IPS DF 4.7 (cell line): ENCODE results near the gene CRYGN.

Experiments
- DNase-seq: peaks from one replicate; pipeline ENCODE4 v3.0.0-alpha.2; 2013; ENCODE audit warnings: low spot score; ENCODE audit errors: extremely low read depth

Gene CRYGN

DNA sequence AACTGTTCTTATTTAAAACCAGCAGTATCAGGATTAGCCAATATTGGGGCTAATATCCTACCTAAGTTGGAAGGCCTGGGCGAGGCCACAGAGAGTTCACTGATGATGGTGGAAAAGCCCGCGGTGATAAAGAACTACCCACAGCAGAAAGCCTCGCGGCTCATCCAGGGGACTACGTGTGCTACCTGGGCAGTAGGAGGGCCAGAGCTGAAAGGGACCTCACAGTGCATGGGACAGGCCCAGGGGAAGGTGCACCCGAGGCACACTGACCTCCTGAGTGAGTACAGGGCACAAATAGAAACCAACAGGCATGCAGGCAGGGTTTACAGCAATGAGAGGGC is 31.5 kb downstream of the CRYGN start:
- DNase-seq = no peak

DNA sequence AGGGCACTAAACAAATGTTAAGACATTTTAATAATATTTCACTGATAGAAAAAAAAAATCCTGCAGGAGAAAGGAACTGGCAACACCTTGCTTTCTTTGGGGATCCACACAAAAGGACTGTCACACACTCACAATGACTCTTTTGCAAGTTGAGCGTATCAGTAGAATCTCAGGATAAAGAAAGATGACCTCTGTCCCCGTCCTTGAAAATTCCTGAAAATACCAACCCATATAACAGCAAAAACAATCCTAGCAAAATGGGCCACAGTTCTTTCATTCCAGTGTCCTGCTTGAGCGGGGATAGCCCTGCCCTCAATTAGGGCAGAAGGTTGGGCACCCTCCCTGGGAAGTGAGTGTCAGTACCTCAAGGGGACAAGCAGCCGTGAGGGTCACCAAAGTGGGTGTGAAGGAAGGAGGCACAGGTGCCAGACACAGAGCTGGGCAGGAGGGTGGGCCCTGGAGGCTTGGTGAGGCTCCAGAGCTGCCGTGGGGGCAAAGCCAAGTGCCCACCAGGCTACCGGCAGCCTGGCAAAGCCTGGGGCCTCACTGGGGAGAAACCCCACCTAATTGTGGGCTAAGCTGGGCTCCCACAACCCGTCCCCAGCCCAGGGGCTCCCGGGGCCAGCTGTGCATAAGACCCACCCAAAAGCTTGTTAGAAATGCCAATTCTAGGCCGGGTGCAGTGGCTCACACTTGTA is 32.9 kb downstream of the CRYGN start:
- DNase-seq = no peak

- no peak for DNase-seq
These were observed 33.7 kb downstream of the CRYGN start for GRCh38 chr7:151406051-151406875.

DNA sequence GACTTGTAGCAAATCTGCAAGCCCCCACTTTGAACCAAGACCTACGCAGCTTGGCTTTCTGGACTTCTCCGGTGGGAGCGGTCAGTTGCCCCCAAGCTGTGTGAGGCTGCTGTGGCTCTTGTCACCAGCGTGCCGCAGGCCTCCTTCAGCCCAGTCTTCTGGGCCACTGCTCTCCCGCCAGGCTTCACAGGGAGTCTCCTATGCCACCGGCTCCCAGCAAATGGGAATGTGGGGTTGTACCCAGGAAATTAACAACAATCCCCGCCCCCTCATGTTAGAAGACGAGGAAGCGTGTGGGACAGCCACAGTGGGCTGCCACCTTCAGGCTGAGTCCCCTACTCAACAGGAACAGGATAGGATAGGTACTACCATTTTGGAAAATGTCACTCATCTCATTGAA is 34.4 kb downstream of the CRYGN start:
- DNase-seq = no peak

DNA sequence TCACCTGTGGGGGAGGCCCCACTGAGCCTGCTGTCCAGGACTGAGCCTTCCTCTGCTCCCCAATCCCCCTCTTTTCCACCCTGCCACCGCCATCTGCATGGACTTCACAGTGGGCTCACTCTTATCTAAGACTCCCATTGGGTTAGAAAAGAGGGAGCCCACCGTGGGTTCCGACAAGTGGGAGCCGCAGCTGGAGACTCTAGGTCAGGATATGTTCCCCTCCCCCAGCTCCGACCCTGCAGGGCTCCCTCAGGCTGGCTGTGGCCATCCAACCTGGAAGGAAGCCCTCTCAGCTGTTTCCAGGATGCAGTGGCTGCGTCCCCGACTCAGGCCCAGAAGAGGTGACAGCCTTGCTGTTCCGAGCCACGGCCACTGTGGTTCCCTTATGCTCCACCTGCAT is 34.9 kb downstream of the CRYGN start:
- DNase-seq = no peak

DNA sequence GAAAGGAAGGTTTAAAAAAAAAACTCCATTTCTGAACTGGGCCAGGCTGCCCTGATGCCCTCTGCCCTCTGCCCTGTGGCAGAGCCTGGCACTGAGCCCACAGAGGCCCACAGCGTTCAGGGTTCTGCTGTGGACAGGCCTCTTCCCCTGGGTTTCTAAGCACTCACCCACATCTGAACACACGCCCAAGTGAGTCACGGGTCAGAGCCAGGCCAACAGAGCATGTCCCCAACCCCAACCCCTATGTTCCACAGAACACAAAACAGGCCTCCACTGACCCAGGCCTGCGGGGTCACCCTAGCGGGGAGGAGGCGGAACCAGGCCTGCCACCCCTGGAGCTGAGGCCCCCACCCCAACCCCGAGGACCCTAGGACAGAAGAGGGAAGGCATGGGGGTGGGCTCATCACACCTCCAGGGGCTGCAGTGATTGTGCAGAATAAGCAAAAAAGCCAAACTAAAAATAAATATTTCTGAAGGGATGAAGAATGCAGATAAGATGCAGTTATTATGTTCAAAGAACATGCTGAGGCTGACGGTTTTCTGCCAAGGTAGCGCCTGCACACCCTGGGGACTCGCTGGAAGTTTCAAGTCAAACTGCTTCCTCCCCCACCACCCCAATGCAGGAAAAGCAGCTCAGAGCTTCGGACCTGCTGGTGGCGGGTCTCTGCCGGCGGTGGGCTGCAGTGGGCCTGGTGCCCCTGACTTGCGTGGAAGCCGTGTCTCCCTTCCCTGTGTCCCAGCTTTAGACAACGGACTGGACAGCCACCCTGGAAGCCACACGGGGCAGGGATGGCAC is 35.5 kb downstream of the CRYGN start:
- DNase-seq = no peak

- no peak for DNase-seq
These were observed 36.2 kb downstream of the CRYGN start for GRCh38 chr7:151403764-151404163.

- no peak for DNase-seq
These were observed 37.7 kb downstream of the CRYGN start for GRCh38 chr7:151402029-151402835.

DNA sequence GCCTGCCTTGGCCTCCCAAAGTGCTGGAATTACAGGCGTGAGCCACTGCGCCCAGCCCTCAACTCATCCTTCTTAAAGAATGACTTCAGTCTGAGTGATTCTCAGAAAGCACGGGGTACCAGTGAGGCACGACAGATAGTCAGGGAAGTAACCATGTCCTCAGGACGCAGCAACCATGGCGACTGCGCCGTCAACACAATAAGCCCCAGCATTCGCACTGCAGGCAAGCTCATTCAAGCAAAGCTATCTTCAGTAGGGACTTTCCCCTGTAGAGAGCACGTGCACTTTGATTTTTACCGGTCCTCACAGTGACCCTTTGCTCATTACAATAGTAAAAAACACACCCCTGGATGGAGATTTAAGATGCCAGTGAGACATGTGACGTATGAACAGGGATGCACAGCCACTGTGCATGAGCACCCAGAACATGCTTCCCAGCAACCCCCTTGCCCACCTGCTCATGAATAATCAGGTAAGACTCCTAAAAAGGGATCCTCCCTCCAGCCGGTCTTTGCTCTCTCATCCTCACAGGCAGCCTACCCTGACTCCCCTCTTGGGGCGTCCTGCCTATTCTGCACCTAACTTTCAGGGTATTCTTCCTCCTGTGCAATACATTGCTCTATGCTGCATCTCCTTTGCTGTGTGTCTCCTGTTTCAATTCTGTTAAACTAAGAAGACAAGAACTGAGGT is 39.2 kb downstream of the CRYGN start:
- no peak for DNase-seq

DNA sequence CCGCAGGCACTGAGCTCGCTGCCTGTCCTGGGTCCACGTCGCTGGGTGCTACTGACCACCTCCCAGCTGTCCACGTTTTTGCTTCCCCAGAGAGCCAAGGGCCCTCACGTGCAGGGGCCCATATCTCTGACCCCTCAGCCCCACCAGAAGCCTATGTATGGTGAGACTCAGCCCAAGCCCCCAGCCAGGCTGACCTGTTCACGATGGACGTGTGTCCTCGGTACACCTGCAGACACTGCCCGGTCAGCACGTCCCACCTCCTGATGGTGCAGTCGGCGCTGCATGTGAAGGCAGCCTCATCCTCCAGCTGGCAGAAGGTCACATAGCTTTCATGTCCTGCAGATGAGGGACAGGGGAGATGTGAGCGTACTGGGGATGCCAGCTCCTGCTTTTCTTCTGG is 40.0 kb downstream of the CRYGN start:
- DNase-seq = no peak

- no peak for DNase-seq
These were observed 40.7 kb downstream of the CRYGN start for GRCh38 chr7:151399305-151399601.

DNA sequence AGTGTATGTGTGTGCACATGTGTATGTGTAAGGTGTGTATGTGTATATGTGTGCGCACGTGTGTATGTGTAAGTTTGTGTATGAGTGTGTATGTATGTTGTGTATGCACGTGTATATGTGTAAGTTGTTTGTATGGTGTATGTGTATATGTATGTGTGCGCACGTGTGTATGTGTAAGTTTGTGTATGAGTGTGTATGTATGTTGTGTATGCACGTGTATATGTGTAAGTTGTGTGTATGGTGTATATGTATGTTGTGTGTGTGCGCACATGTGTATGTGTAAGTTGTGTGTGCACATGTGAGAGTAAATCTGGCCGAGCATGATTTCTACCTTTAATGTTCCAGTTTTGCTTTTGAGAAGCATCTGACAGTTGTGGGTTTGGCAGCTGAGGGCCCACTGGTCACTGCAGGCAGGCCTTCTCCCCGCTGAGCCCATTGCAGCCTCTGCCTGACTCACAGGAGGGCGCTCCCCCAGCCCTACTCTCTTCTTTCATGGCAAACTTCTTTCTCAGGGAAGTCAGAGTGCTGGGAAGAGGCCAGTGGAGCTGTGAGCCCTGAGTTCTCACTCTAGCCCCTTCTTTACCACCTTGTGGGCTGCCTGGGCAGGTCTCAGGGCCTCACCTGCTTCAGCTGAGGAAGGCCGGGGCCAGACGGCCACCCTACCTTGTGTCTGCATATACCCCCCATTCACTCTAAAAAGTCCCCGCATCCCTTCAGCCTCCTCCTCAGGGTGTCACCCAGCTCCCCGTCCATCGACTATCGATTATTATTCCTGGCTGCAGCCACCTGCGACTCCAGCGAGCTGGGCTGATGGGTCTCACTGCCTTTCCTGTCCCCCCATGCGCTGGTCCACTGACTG is 41.3 kb downstream of the CRYGN start:
- no peak for DNase-seq

DNA sequence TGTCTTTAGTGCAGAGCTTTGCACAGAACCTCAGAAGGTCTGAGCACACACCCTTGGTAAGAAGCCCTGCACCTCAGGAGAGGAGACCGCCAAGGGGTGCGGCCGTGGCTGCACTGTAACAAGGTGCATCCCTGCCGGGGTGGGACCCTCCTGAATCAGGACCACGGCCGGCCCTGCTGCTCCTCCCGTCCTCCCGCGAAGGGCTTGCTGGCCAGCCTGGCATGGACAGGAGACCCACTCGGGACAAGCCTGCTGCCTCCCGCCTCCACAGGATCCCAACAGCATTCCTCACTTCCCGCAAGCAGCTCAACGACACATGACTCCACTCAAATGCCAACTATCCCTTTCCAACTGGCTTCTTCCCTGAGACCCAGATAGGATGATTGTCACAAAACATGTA is 42.9 kb downstream of the CRYGN start:
- no peak for DNase-seq

DNA sequence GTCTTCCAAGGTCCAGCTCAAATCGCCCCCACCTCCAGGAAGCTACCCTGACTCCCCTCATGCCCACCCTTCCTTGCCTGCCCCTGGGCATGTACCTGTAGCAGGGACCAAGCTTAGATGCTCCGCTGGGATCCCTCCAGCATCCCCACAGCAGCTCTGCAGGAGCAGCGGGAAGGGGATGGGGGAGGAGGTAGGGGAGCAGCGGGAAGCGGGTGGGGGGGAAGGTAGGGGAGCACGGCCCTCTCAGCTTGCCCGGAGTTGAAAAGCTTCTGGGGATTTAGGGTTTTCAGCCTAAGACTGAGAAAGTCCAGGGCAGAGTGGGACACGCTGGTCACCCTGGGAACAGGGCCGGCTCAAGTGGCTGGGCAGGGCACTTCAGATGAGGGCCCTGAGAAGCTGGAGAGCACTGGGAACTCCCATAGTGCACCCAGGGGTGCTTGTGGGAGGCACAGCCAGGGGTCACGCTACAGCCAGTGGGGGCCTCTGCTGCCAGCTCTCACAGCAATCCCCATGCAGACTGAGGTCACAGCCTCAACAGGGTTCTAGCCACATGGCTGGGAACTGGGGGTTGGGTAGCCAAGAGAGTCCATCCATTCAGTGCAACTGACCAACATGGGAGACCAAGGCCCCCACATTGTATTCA is 43.5 kb downstream of the CRYGN start:
- no peak for DNase-seq

DNA sequence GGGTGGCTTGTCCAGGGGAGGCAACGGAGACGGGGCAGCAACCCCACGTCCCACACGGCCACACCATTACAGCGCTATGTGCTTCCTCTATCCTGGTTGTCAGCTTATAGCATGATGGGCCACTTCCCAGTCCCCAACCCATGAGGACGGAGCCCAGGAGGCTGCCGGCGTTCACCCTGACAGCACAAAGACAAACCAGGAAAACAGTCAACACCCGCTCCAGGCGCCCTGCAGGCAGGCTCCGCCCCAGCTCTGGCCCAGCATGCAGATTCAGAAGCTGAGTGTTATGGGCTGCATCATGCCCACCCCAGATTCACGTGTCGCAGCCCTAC is 44.9 kb downstream of the CRYGN start:
- no peak for DNase-seq

- DNase-seq = no peak
These were observed 45.6 kb downstream of the CRYGN start for GRCh38 chr7:151394076-151395035.

DNA sequence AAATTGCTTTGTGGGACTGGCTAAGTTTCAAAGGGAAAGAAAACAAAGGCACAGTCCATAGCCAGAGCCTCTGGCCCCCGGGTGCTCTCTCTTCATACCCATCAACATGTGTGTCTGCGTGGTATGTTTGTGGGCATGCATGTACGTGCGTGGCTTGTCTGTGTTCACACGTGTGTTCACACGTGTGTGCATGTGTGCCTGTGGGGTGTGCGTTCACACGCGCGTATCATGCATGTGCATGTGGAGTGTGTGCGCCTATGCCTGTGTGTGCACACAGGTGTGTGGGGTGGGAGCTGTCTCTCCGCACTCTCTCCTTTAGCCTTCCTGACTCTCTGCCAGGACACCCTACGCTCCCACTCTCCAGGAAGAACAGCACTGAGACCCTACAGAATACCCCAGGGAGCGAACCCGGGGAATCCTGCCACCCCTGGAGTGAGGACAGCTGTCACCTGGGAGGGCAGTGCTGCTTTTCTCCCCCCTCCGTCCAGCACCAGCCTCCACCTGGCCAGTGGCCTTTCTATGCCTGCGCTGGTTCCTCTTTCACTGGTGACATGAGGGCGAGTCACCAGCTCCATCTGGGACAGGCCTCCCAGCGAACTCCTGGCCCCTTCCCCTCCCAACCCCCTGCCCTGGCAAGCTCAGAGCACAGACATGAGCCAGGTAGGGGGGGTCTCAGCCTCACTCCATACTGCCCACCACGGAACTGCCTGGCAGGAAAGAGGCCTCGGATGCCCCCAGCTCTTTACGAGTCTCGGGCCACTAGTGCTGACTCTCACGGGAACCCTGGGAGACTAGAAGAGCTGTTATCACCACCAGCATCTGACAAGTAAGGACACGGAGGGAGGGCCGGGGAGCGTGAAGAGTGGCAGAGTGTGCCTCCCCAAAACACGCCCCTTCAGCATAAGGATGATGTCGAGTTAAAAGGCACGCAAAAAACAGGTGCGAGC is 46.6 kb downstream of the CRYGN start:
- no peak for DNase-seq
